ENCODE results near the gene ACAT1. TPM values are rescaled to one million over a fixed set of nuclear protein-coding genes. Genes with fewer than 3 reads are reported as not detected.
"Not testable (repeated sequence)": the region's sequence is repeated elsewhere in the genome, so short reads cannot be mapped to it uniquely, and the experiment has no call there.

Gene ACAT1
- total RNA-seq, 4 donors from 2014 or later, result 30.3 to 50.6 (median 46.7) TPM

- Histone ChIP-seq H3K27me3 (no peaks in the 10 kb centered on the region), H3K4me3 (no peak overlapping the region), H3K4me1 (no peaks in the 10 kb centered on the region), H3K27ac (no peak overlapping the region), H3K9me3 (no peaks in the 10 kb centered on the region), H3K36me3 (peaks cover 0 to 91% (median 4%) of the 10 kb centered on the region in 3 donors)
- no peak for DNase-seq
- TF ChIP-seq CTCF (IDR thresholded peaks at IDR 0.05) (no peak), POLR2A (IDR thresholded peaks at IDR 0.05) (no peak)
Measured at GRCh38 chr11:108148556-108148955, 27.2 kb downstream of the ACAT1 start.

GRCh38 chr11:108154591-108154990 is 33.2 kb downstream of the ACAT1 start:
- H3K36me3 ChIP-seq, result peaks cover 0 to 71% (median 0%) of the 10 kb centered on the region in 3 donors
- no peak for DNase-seq
- no peaks in the 10 kb centered on the region for H3K9me3 ChIP-seq
- no peak overlapping the region for H3K4me3 ChIP-seq
- H3K4me1 ChIP-seq, result no peaks in the 10 kb centered on the region
- no peak overlapping the region for H3K27ac ChIP-seq
- H3K27me3 ChIP-seq, result no peaks in the 10 kb centered on the region
- no peak for TF ChIP-seq POLR2A (IDR thresholded peaks at IDR 0.05)
- no peak for TF ChIP-seq CTCF (IDR thresholded peaks at IDR 0.05)

GRCh38 chr11:108160970-108161566 is 39.7 kb downstream of the ACAT1 start:
- DNase-seq, result peak in 1 of 3 donors; percentile 43
- Histone ChIP-seq H3K4me3 (no peak overlapping the region), H3K27ac (peak overlapping the region in 1 of 4 donors; percentile 10), H3K36me3 (peaks cover 0 to 78% (median 0%) of the 10 kb centered on the region in 3 donors), H3K27me3 (no peaks in the 10 kb centered on the region), H3K4me1 (no peaks in the 10 kb centered on the region), H3K9me3 (no peaks in the 10 kb centered on the region)
- TF ChIP-seq POLR2A (IDR thresholded peaks at IDR 0.05), result no peak
- TF ChIP-seq CTCF (IDR thresholded peaks at IDR 0.05), result no peak

- not testable (repeated sequence) for H3K27ac ChIP-seq, H3K4me3 ChIP-seq, DNase-seq, H3K9me3 ChIP-seq, H3K4me1 ChIP-seq, H3K27me3 ChIP-seq
- peaks cover 0 to 88% (median 0%) of the 10 kb centered on the region in 3 donors for H3K36me3 ChIP-seq
Measured at GRCh38 chr11:108162878-108163277, 41.5 kb downstream of the ACAT1 start.

- Histone ChIP-seq H3K27me3 (no peaks in the 10 kb centered on the region), H3K4me1 (no peaks in the 10 kb centered on the region), H3K27ac (no peak overlapping the region), H3K36me3 (peaks cover 0 to 67% (median 0%) of the 10 kb centered on the region in 3 donors), H3K4me3 (no peak overlapping the region), H3K9me3 (no peaks in the 10 kb centered on the region)
- DNase-seq, result no peak
- no peak for TF ChIP-seq CTCF (IDR thresholded peaks at IDR 0.05)
- no peak for TF ChIP-seq POLR2A (IDR thresholded peaks at IDR 0.05)
Measured at GRCh38 chr11:108167624-108168023, 46.3 kb downstream of the ACAT1 start.

- Histone ChIP-seq H3K4me3 (no peak overlapping the region), H3K4me1 (no peaks in the 10 kb centered on the region), H3K9me3 (no peaks in the 10 kb centered on the region), H3K27me3 (no peaks in the 10 kb centered on the region), H3K27ac (no peak overlapping the region), H3K36me3 (peaks cover 0 to 65% (median 0%) of the 10 kb centered on the region in 3 donors)
- no peak for DNase-seq
- TF ChIP-seq CTCF (IDR thresholded peaks at IDR 0.05), result no peak
- no peak for TF ChIP-seq POLR2A (IDR thresholded peaks at IDR 0.05)
Measured at GRCh38 chr11:108170184-108170583, 48.8 kb downstream of the ACAT1 start.

All from Peyer's patch (tissue), 4 donors.